Osteocyte (in vitro differentiated cells): Measurements from ENCODE around the gene OR6J1. TPM values are rescaled to one million over a fixed set of nuclear protein-coding genes. Genes with fewer than 3 reads are reported as not detected.

Experiments used
- DNase-seq: peaks from one replicate; pipeline ENCODE4 v3.0.0; 2021; ENCODE audit warnings: mixed read lengths; ENCODE audit not compliant: unreplicated experiment; ENCODE audit errors: extremely low spot score
- H3K27ac Mint-ChIP-seq: one replicate; pipeline ENCODE4 v1.8.0; 2021; ENCODE audit warnings: mild to moderate bottlenecking, mixed read lengths; ENCODE audit not compliant: unreplicated experiment
- H3K27me3 Mint-ChIP-seq: one replicate; pipeline ENCODE4 v1.8.0; 2021; ENCODE audit warnings: mixed read lengths; ENCODE audit not compliant: unreplicated experiment
- H3K36me3 Mint-ChIP-seq: one replicate; pipeline ENCODE4 v1.8.0; 2021; ENCODE audit warnings: mixed read lengths; ENCODE audit not compliant: unreplicated experiment
- H3K4me1 Mint-ChIP-seq: one replicate; pipeline ENCODE4 v1.8.0; 2021; ENCODE audit warnings: mixed read lengths; ENCODE audit not compliant: unreplicated experiment
- H3K4me3 Mint-ChIP-seq: one replicate; pipeline ENCODE4 v1.8.0; 2021; ENCODE audit warnings: mild to moderate bottlenecking, moderate library complexity, mixed read lengths; ENCODE audit not compliant: unreplicated experiment
- H3K9me3 Mint-ChIP-seq: one replicate; pipeline ENCODE4 v1.8.0; 2021; ENCODE audit warnings: mixed read lengths; ENCODE audit not compliant: unreplicated experiment
- total RNA-seq: library from RNA; stranded (reverse); gene quantifications from 2 replicates; pipeline ENCODE4 v1.2.1, GENCODE V29; 2021
- TF ChIP-seq, protein P1 (sequence below): fragments of 200-600 bp; sonication (generic); IDR thresholded peaks from 2 replicates; pipeline ENCODE4 v1.5.0; 2021; ENCODE audit warnings: antibody characterized with exemption, mild to moderate bottlenecking, moderate library complexity

The OR6J1 gene
- total RNA-seq, 1 donor from 2014 or later = not detected

DNA sequence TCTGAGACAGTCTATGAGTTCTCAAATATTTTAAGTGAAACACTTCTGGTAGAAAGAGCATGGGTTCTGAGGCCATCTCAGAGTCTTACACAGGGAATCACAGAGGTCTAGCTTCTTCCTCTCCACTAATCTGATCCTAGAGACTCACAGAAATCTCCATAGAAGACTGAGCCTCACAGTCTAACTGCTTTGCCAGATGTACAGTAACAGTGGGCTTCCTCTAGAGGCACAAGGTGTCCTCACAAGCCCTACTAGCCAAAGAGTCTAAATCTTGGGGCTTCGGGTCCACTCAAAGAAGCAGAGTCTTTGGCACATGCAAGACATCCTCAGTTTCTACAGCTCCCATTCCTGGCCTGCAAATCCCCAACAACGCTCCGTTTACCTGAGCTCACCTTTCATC lies 14.1 kb downstream of the OR6J1 start:
- peaks cover 1% of the 10 kb centered on the region for H3K4me1 Mint-ChIP-seq
- H3K36me3 Mint-ChIP-seq = no peaks in the 10 kb centered on the region
- peaks cover 5% of the 10 kb centered on the region for H3K27me3 Mint-ChIP-seq

DNA sequence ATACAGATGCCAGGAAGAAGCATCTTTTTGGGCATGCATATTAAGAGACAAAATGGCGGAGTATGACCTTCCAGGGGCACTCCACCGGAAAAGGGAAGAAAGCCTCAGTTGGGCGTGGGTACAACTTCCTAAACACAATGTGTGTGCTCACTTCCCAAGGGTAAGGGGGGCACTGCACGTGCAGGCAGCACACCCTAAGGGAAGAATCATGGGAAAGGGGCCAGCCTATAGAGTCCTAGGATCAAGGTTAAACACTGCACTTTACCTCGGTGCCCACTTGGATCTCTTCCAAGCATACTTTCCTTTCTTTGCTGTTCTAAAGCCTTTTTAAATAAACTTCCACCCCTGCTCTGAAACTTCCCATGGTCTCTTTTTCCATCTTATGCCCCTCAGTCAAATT lies 14.8 kb downstream of the OR6J1 start:
- no peak overlapping the region for H3K4me3 Mint-ChIP-seq
- TF ChIP-seq, protein P1, sequence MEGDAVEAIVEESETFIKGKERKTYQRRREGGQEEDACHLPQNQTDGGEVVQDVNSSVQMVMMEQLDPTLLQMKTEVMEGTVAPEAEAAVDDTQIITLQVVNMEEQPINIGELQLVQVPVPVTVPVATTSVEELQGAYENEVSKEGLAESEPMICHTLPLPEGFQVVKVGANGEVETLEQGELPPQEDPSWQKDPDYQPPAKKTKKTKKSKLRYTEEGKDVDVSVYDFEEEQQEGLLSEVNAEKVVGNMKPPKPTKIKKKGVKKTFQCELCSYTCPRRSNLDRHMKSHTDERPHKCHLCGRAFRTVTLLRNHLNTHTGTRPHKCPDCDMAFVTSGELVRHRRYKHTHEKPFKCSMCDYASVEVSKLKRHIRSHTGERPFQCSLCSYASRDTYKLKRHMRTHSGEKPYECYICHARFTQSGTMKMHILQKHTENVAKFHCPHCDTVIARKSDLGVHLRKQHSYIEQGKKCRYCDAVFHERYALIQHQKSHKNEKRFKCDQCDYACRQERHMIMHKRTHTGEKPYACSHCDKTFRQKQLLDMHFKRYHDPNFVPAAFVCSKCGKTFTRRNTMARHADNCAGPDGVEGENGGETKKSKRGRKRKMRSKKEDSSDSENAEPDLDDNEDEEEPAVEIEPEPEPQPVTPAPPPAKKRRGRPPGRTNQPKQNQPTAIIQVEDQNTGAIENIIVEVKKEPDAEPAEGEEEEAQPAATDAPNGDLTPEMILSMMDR = no peak
- DNase-seq = no peak
- peaks cover 2% of the 10 kb centered on the region for H3K27me3 Mint-ChIP-seq
- H3K4me1 Mint-ChIP-seq = peaks cover 1% of the 10 kb centered on the region
- no peaks in the 10 kb centered on the region for H3K36me3 Mint-ChIP-seq
- peaks cover 7% of the 10 kb centered on the region for H3K9me3 Mint-ChIP-seq
- no peak overlapping the region for H3K27ac Mint-ChIP-seq

More for the DNA sequence above, 14.1 kb downstream of the OR6J1 start:
- no peak for DNase-seq
- Mint-ChIP-seq H3K9me3 (peaks cover 7% of the 10 kb centered on the region), H3K4me3 (no peak overlapping the region), H3K27ac (peak overlapping the region; percentile 3)
- TF ChIP-seq, protein P1 = no peak

GRCh38 chr14:22627506-22628263 lies 16.5 kb downstream of the OR6J1 start:
- no peaks in the 10 kb centered on the region for H3K27me3 Mint-ChIP-seq
- peaks cover 6% of the 10 kb centered on the region for H3K4me1 Mint-ChIP-seq
- no peaks in the 10 kb centered on the region for H3K36me3 Mint-ChIP-seq
- no peak overlapping the region for H3K4me3 Mint-ChIP-seq
- DNase-seq = no peak
- peaks cover 7% of the 10 kb centered on the region for H3K9me3 Mint-ChIP-seq
- H3K27ac Mint-ChIP-seq = no peak overlapping the region
- TF ChIP-seq, protein P1 = no peak

DNA sequence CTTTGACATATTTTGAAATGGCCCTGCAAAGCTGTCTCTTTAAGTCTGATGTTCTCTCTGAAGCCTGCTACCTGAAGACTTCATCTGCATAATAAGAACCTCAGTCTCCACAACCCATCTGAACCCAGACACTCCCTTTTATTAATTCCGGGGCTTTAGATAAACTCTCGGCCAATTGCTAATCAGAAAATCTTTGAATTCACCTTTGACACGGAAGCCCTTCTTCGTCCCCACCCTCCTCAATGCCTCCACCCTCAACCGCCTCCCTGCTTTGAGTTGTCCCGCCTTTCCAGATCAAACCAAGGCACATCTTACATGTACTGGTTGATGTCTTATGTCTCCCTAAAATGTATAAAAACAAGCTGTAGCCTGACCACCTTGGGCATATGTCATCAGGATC lies 17.6 kb downstream of the OR6J1 start:
- Mint-ChIP-seq H3K9me3 (peaks cover 7% of the 10 kb centered on the region), H3K4me1 (peaks cover 17% of the 10 kb centered on the region), H3K27ac (no peak overlapping the region), H3K27me3 (no peaks in the 10 kb centered on the region), H3K4me3 (no peak overlapping the region), H3K36me3 (peaks cover 1% of the 10 kb centered on the region)
- TF ChIP-seq, protein P1 = no peak
- no peak for DNase-seq

DNA sequence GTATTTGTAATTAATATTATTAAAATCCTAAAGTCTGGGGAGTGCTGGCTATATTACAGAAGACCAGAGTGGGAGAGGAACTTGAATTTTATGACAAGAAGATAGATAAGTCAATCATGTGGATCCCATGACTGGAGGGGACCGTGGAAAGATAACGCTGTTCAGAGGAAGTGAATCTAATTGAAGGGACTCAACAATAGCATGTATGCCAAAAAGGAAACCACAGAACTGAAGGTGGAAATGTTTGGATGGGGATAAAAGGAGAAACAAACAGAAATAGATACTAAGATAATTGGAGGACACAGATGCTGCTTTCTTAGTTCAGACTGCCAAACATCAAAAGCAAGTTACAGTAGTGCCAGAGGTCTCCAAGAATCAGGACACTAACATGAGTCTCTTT lies 21.1 kb downstream of the OR6J1 start:
- Mint-ChIP-seq H3K27ac (no peak overlapping the region), H3K27me3 (no peaks in the 10 kb centered on the region), H3K9me3 (no peaks in the 10 kb centered on the region), H3K4me1 (peaks cover 17% of the 10 kb centered on the region), H3K36me3 (peaks cover 3% of the 10 kb centered on the region), H3K4me3 (no peak overlapping the region)
- TF ChIP-seq, protein P1 = no peak
- no peak for DNase-seq
